ENCODE measurements around the gene UNC5B.
"Not testable (repeated sequence)": the region's sequence is repeated elsewhere in the genome, so short reads cannot be mapped to it uniquely, and the experiment has no call there.

Gene UNC5B

DNA sequence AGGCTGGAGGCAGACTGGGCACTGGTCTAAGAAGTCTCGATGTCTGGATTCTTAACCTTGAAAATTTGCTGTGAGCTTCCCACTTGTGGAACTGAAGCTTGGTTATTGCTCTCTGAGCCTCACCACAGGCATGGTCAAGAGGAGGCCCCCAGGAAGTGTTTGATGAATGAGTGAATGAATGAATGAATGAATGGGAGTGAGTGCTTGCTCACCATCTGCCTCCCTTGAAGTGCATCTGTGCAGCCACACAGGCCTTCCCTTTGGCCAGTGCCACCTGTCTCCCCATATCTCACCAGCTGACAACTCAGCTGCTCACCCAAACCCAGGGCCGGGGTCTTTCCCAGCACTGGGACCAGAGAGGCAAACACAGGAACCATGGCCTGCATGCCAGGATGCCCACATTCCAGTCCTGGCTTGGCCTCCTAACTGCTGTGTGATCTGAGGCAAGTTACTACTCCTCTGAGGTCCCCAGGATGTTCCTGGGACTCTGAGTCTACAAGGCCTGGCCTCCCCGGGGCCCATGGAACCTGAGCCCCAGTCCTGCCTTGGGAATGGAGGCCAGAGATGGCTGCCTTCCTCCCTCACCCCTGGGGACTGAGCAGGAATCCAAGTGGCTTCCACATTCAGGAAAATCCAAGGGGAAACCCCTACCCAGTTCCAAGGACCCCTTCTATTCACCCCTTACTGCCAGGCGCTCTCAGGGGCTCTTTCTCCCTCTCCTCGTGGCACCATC is 55.3 kb downstream of the UNC5B start:
- DNase-seq (ENCODE audit: low read depth in 2 of 2): no peak

- no peak for DNase-seq (ENCODE audit: low read depth in 2 of 2)
Observed at GRCh38 chr10:71268247-71268691, 55.9 kb downstream of the UNC5B start.

GRCh38 chr10:71268758-71269157 is 56.4 kb downstream of the UNC5B start:
- DNase-seq (ENCODE audit: low read depth in 2 of 2): no peak

DNA sequence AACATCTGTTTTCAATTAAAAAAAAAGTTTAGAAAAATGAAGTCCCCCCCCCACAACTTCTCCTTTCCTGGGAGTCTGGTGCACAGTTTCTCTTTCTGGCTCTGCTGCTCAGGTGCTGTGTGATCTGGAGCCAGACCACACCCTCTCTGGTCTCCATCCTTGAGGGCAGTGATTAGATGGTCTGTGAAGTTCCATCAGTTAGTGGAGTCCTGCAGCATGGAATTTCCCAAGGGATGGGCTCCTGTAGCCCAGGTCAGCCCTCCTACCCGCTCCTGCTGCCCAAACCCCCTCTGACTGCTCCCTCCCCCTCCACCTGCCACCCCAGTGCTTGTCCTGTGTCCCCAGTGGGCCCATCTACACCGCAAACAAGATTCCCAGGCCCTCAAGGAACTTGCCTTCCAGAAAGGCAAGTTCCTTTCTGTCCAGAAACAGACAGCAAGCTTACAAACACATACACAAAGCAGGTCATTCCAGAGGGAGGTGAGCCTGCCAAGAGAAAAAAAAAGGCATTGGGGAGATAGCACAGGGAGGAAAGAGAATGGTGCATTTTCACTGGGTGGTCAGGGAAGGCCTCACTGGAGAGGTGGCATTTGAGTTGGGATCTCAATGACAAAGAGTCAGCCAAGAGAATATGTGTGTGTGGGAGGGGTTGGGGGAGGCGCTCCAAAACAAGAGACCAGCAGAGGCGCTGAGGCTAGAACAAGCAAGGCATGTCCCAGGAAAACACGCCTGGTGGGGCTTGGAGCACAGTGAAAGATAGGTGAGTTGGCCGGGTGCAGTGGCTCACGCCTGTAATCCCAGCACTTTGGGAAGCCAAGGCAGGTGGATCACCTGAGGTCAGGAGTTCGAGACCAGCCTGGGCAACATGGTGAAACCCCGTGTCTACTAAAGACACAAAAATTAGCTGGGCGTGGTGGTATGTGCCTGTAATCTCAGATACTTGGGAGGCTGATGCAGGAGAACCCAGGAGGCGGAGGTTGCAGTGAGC is 57.2 kb downstream of the UNC5B start:
- no peak for DNase-seq (ENCODE audit: low read depth in 2 of 2)

DNA sequence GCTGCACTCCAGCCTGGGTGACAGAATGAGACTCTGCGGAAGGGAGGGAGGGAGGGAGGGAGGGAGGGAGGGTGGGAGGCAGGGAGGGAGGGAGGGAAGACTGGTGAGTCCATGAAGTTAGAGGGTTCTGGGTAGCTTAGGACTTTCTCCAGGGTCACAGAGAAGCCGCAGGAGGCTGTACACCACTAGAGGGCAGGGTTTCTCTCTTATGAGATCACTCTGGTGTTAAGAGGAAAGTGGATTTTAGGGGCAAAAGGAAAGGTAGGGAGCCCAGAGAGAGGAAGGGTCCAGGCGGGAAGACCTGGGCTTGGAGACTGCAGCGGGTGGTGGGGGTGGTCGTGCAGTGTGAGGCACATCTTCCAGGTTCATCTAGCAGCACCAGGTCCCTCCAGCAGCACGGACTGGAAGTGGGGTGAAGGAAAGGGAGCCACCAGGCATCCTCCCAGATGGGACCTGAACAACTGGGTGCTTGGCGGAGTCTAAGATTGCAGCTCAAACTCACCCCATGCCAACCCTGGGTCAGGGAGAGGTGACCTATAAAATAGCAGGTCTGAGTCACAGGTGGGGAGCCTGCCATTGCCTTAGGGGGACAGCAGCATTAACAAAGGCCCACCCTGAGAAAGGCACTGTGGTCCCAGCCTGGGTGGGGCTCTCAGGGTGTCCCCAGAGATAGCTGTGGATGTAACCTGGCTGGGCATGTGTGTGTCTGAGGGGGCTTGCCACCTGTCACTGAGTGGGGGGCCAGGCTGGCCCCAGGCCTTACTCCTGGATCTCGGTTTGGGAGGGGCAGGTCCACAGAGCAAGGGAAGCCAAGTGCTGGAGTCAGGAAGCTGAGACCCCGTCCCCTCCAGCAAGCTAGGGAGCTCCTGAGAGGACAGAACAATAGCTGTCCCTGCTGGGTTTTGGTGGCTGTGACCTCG is 58.2 kb downstream of the UNC5B start:
- DNase-seq (ENCODE audit: low read depth in 2 of 2): no peak

DNA sequence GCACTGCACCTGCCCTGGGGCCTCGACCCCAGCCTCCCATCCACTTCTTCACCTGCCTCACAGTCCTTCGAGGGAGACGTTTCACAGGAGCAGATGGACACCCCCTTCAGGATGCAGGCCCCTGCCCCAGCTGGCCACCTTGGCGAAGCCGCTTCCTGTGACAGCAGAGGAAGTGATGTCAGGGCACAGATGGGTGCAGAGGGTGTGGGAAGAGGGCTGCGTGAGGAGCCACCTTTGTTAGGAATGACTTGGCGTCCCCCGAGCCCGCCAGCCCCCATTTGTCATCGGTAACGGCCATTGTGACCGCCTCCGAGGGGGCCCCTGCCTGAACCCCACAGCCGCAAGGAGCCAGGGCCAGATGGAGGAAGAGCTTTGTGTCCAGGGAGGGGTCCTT is 59.3 kb downstream of the UNC5B start:
- DNase-seq (ENCODE audit: low read depth in 2 of 2): no peak

- DNase-seq (ENCODE audit: low read depth in 2 of 2): no peak
Observed at GRCh38 chr10:71272056-71272771, 59.8 kb downstream of the UNC5B start.

- DNase-seq (ENCODE audit: low read depth in 2 of 2): not testable (repeated sequence)
Observed at GRCh38 chr10:71272974-71273373, 60.6 kb downstream of the UNC5B start.

DNA sequence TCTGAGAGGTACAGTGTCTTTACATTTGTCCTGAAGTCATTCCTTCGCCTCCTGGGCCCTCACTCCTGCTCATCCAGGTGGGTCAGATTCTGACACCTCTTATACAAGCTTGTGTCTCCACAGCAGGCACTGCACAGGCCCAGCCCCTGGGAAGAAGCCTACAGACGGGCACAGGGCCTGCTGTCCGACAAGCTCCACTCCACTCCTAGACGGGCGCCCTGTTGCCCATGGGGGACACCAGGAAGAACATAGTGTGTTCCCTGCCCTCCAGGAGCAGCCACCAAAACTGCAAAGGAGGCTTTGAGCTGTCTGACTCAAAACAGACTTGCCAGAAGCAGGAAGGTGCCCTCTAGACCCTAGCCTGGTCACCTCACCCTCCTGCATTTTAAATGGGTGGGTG is 61.1 kb downstream of the UNC5B start:
- DNase-seq (ENCODE audit: low read depth in 2 of 2): no peak

- no peak for DNase-seq (ENCODE audit: low read depth in 2 of 2)
Observed at GRCh38 chr10:71274901-71275796, 62.8 kb downstream of the UNC5B start.

- no peak for DNase-seq (ENCODE audit: low read depth in 2 of 2)
Observed at GRCh38 chr10:71276873-71277272, 64.5 kb downstream of the UNC5B start.

DNA sequence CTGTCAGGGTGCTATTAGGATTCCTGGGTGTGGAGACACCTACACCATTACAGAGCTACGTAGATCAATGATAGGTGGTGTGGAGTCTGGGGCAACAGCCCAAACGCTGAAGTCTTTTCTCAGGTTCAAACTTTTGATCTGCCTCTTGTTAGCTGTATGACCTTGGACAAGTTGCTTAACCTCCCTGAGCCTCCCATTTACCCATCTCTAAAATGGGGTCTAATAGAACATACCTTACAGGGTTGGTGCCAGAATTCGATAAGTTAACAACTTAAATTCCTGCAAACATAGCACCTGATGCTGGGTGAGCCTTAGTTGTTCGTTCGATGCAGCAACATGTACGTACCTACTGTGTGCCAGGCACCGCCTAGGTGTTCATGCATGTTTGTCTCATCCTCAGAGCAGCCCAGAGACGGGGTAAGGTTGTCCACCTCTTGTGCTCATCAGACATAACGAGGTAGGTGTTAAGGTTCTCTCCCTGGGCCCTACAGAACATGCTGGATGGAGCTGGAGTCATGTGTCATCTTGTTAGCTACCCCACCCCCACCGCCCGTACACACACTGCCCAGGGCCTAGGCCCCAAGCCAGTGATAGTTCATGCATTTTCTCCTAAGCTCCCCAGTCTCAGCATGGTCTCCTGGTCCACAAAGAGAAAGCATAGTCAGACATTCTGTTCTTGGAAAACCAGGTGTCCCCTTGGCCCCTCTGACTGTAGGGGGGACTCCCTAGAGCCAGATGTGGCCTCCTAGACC is 65.7 kb downstream of the UNC5B start:
- DNase-seq (ENCODE audit: low read depth in 2 of 2): no peak

GRCh38 chr10:71278691-71279588 is 66.6 kb downstream of the UNC5B start:
- DNase-seq (ENCODE audit: low read depth in 2 of 2): no peak

DNA sequence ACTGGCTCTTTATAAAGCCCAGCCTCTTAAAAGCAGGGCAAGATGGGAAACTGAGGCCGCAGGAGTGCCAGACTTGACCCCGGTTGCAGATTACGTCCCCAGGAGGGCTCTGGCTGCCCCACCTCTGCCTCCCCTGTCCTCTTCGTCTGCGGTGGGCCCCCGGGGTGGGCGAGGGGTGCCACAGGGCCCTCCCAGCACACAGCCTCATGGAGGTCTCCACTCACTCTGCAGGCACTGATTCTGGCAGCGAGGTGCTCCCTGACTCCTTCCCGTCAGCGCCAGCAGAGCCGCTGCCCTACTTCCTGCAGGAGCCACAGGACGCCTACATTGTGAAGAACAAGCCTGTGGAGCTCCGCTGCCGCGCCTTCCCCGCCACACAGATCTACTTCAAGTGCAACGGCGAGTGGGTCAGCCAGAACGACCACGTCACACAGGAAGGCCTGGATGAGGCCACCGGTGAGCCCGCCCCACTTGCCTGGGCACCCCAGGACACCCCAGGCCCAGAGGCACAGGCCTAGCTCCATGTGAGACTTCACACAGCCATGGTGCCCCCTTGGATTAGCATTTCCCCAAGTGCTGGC is 67.3 kb downstream of the UNC5B start:
- no peak for DNase-seq (ENCODE audit: low read depth in 2 of 2)

- DNase-seq (ENCODE audit: low read depth in 2 of 2): no peak
Observed at GRCh38 chr10:71280216-71280615, 67.8 kb downstream of the UNC5B start.

DNA sequence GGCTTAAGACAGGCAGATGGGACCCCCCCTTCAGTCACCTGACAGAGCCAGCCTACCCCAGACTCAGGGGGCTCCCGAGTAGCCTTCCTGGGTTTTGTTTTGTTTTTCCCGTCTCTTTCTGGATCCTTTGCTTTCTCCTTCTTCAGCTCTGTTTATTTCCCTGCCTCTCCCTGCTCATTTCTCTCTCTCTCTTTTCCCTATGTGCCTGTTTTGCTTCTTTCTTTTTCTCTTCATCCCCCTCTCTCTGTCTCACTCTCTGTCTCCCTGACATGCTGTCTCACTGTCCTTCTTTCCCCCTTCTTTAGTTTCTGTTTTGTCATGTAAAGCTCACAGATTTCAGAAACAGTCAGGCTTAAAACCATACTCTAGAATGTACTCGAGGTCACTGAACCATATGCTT is 68.5 kb downstream of the UNC5B start:
- no peak for DNase-seq (ENCODE audit: low read depth in 2 of 2)

DNA sequence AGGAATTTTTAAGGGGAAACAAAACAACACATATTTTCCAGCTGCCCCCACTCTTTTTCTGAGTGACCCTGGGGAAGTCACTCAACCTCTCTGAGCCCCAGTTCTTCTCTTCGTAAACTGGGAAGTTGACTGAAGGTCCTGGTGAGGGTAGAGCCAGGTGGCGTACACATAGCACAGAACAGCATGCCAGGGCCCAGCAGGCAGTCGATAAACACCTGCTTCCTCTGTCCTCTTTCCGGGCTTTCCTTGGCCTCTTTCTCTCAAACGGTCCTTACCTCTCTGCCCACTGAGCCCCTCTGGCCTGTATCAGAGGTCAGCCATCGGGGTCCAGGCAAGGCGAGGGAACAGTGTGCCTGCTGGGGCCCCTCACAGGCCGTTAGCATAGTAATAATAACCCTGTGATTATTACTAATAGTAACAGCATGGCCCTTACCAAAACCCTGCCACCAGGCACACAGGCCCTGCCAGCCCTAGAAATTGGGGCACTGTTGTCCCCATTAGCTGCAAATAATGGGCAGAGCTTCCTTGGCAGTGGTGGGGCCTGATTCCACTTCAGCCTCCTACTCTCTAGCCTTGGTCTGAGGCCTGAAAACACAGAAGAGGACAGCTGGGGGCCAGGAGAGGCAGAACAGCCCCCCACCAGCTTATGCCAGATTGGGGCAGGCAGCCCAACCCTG is 69.4 kb downstream of the UNC5B start:
- DNase-seq (ENCODE audit: low read depth in 2 of 2): no peak
